G401 (cell line): ENCODE results near the gene EFCC1. TPM values are rescaled to one million over a fixed set of nuclear protein-coding genes. Genes with fewer than 3 reads are reported as not detected.

Experiments used
- DNase-seq: peaks from one replicate; pipeline ENCODE4 v3.0.0-alpha.2; 2015; ENCODE audit warnings: low spot score
- in situ Hi-C: cut with HindIII; loops from 2 replicates; pipeline ENCODE4 v1.10.0; 2016; ENCODE audit warnings: low sequenced_read_pairs, mixed read lengths
- total RNA-seq: library from RNA; depleted of rRNA; stranded (reverse); fragments of >200 nt; shearing (Covaris generic); gene quantifications from 2 replicates; pipeline ENCODE4 v1.2.3, GENCODE V29; 2014; rRNA removed

The EFCC1 gene, protein sequence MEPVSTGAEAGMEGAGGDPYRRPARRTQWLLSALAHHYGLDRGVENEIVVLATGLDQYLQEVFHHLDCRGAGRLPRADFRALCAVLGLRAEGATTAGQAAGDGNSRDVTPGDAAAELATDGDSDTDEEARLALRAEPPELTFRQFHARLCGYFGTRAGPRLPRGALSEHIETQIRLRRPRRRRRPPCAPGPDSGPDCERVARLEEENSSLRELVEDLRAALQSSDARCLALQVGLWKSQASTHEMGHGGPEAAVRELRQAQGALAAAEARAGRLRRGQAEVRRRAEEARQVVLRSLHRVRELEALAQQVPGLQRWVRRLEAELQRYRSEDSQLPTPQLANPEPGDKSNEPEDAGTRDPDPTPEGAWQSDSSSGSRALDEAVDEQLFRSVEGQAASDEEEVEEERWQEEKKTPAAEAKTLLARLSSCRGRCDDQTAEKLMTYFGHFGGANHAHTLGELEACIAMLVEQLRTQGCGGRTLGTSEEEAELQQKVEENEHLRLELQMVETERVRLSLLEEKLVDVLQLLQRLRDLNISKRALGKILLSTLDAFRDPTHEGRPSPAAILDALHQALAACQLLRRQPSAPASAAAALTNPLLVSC
- not detected in 2 replicates for total RNA-seq

GRCh38 chr3:129001101-129001805 is at the start of gene EFCC1:
Gene EFCC1 (plus strand): TSS chr3:129001304. CDS start chr3:129001629, 325 bp downstream.
- in situ Hi-C loops = no loop called here
- DNase-seq = no peak

DNA sequence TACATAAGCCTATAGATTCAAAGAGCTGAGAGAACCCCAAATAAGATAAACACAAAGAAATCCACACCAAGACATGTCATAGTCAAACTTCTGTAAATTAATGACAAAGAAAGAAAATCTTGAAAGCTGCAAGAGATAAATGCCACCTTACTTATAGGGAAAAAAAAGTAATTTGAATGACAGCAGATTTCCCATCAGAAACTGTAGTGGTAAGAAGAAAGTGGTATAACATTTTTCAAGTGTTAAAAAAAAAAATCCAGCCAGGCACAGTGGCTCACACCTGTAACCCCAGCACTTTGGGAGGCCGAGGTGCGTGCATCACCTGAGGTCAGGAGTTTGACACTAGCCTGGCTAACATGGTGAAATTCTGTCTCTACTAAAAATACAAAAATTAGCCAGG is 44.7 kb upstream of the EFCC1 start:
- in situ Hi-C loops = no loop called here
- DNase-seq = no peak

- in situ Hi-C loops = no loop called here
- DNase-seq = no peak
These were observed 35.8 kb upstream of the EFCC1 start for GRCh38 chr3:128965280-128965679.

- in situ Hi-C loops = no loop called here
- DNase-seq = no peak
These were observed 35.3 kb upstream of the EFCC1 start for GRCh38 chr3:128965818-128966217.

- in situ Hi-C loops = no loop called here
- no peak for DNase-seq
These were observed 33.3 kb upstream of the EFCC1 start for GRCh38 chr3:128967748-128968355.

DNA sequence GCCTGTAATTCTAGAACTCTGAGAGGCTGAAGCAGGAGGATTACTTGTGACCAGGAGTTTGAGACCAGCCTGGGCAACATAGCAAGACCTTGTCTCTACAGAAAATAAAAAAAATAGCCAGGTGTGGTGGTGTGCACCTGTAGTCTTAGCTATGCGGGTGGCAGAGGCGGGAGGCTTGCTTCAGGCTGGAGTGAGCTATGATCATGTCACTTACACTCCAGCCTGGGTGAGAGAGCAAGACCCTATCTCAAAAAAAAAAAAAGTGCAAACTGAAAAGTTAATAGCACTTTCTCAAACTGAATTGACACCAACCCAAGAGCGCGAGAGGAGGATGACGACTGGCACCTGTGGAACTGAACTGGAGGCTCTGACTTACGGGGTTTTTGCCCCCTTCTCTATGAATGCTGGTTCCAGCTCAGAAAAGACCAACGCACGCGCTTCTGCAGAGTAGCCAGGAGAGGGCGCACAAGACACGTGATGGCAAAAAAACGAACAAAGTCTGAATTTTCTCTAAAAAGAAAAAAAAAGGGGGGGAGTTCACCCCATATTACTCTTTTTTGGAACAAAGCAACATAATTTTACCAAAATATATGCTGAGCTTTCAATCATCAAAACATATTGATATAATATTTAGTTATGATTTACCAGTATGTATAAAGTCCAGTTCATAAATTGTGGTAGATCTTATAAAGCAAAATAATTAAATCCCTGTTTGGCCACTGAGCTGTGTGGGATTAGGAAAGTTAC is 30.9 kb upstream of the EFCC1 start:
- peak; percentile 62 for DNase-seq

GRCh38 chr3:128970740-128971047 is 30.4 kb upstream of the EFCC1 start:
- in situ Hi-C loops = no loop called here
- DNase-seq = no peak

More for the DNA sequence above, 30.9 kb upstream of the EFCC1 start:
- in situ Hi-C loops = no loop called here

GRCh38 chr3:128971421-128972100 is 29.5 kb upstream of the EFCC1 start:
- no peak for DNase-seq
- in situ Hi-C loops = no loop called here

DNA sequence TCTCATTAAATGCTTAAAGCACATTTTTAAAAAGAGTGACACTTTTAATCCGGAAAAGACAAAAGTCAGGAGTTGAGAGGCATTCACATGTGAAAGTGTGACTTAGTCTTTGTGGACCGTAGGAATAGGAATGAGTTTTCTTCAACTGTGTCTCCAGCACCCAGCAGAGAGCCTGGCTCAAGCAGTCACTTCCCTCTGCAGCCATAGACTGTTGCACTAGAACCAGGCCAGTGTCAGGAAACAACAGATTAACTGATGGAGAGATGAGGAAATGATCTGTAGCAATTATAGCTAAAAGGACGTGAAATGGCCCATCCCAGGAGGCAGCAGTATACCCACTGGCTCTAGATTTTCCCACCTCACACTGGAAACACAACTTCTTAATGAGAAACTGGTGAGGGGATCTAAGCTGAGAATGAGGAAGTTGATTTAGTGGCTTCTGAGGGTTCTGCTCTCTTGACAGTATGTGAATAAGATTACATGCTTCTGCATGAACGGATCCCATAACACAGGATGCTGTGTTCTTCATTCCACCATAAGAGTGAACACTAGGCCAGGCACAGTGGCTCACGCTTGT is 27.0 kb upstream of the EFCC1 start:
- in situ Hi-C loops = no loop called here
- no peak for DNase-seq

DNA sequence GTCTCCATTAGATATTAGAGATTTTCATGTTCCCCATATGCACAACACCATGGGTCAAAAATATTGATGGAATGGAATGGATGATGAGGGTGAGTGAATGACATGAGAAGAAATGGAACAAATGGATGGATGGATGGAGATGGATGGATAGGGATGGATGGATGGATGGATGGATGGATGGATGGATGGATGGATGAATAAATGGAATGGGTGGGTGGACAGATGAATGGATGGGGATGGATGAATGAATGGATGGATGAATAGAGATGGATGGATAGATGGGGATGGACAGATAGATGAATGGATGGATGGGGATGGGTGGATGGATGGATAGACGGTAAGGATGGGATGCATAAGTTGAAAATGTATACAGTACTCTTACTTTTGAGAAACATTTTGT is 25.8 kb upstream of the EFCC1 start:
- no peak for DNase-seq
- in situ Hi-C loops = no loop called here

- in situ Hi-C loops = no loop called here
- DNase-seq = no peak
These were observed 17.6 kb upstream of the EFCC1 start for GRCh38 chr3:128983293-128984069.

DNA sequence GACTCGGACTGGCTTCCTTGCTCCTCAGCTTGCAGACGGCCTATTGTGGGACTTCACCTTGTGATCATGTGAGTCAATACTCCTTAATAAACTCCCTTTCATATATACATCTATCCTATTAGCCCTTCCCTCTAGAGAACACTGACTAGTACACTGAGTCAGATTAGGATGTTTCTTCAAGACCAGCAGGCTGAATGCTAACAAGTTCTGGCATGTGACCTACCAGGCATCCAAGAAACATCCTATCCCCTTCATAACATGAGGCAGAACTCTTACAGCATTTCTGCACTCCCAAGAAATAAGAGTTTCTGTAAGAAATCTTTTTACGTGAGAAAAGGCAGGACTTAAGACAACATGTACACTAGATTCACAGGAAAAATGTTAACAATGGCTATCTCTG is 16.5 kb upstream of the EFCC1 start:
- in situ Hi-C loops = no loop called here
- no peak for DNase-seq

DNA sequence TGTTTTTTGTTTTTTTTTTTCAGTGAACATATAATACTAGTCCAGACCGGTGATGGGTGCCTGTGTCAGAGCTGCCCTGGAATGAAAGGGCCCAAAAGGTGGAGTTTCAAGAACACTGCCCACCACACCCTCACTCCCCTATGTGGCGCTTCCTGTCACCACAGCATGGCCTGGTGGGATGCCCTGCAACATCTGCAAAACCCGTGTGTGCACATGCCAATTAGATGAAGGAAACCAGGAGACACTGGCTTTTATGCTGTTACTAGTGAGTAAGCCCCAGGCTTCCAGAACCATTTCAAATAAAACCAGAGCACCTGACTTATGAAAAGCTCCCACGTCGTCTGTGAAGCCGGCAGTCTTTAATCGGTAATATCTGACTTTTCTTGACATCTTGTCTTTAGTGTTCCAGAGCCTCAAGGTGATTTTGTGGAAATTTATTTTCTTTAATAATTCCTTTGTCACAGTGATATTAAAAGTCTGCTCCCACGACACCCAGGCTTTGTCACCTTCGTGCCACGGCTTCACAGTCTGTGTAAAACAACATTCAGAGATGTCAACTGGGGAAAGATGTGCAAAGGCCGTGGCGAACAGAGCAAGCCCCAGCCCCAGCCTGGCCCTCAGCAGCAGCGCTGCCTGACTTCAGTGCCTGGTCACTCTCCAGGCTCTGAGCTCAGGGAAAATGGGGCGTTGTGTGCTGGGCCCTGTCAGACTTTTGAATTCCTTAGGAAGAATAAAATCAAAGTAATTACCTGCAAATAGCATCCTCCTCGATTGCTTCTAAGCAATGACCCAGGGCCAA is 13.6 kb upstream of the EFCC1 start:
- DNase-seq = no peak
- in situ Hi-C loops = no loop called here

GRCh38 chr3:128988286-128988685 is 12.8 kb upstream of the EFCC1 start:
- in situ Hi-C loops = no loop called here
- DNase-seq = no peak

- in situ Hi-C loops = no loop called here
- no peak for DNase-seq
These were observed 9.7 kb upstream of the EFCC1 start for GRCh38 chr3:128991355-128991895.

GRCh38 chr3:128992926-128993460 is 8.1 kb upstream of the EFCC1 start:
- DNase-seq = no peak
- in situ Hi-C loops = no loop called here
